Measurements from ENCODE around the gene PLXNA2.

DNA sequence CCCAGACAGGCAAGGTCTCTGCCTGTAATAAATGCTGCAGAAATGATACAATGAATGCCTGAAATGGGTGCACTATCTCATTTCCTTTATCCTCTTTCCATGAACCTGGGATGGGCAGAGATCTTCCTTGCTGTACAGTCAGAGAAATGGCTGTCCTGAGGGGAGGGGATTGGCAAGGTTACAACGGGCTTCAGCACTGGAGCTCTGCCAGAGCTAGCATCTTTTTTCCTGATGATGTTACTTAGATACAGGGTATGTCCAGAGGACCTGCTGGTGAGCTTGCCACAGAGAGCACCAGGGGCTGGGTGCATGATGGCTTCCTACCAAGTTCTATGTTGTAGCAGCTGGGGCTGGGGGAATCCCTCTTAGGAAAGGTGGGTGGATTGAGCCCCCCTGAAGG is 115.1 kb downstream of the PLXNA2 start:
- TF ChIP-seq, protein P1, sequence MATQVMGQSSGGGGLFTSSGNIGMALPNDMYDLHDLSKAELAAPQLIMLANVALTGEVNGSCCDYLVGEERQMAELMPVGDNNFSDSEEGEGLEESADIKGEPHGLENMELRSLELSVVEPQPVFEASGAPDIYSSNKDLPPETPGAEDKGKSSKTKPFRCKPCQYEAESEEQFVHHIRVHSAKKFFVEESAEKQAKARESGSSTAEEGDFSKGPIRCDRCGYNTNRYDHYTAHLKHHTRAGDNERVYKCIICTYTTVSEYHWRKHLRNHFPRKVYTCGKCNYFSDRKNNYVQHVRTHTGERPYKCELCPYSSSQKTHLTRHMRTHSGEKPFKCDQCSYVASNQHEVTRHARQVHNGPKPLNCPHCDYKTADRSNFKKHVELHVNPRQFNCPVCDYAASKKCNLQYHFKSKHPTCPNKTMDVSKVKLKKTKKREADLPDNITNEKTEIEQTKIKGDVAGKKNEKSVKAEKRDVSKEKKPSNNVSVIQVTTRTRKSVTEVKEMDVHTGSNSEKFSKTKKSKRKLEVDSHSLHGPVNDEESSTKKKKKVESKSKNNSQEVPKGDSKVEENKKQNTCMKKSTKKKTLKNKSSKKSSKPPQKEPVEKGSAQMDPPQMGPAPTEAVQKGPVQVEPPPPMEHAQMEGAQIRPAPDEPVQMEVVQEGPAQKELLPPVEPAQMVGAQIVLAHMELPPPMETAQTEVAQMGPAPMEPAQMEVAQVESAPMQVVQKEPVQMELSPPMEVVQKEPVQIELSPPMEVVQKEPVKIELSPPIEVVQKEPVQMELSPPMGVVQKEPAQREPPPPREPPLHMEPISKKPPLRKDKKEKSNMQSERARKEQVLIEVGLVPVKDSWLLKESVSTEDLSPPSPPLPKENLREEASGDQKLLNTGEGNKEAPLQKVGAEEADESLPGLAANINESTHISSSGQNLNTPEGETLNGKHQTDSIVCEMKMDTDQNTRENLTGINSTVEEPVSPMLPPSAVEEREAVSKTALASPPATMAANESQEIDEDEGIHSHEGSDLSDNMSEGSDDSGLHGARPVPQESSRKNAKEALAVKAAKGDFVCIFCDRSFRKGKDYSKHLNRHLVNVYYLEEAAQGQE (IDR thresholded peaks at IDR 0.05; ENCODE audit: insufficient read depth in 1 of 2, low read depth in 2 of 2, low read length in 2 of 2), result no peak
- TF ChIP-seq POLR2AphosphoS5 (IDR thresholded peaks at IDR 0.05; ENCODE audit: low read depth, low read length), result no peak
